AG08395 (cell line): Measurements from ENCODE around the gene AP1S3.
"Not testable (repeated sequence)": the region's sequence is repeated elsewhere in the genome, so short reads cannot be mapped to it uniquely, and the experiment has no call there.

Experiments
- DNase-seq: peaks from one replicate; pipeline ENCODE4 v3.0.0; 2012; ENCODE audit warnings: mixed read lengths, low spot score

The AP1S3 gene

GRCh38 chr2:223837287-223838061, at the start of gene AP1S3:
TSS of gene AP1S3 (minus strand) at chr2:223837582. CDS start at chr2:223837450, 132 bp downstream.
- DNase-seq, result peak; percentile 69

- DNase-seq, result no peak
Measured at GRCh38 chr2:223887127-223887526, 49.7 kb upstream of the AP1S3 start.

DNA sequence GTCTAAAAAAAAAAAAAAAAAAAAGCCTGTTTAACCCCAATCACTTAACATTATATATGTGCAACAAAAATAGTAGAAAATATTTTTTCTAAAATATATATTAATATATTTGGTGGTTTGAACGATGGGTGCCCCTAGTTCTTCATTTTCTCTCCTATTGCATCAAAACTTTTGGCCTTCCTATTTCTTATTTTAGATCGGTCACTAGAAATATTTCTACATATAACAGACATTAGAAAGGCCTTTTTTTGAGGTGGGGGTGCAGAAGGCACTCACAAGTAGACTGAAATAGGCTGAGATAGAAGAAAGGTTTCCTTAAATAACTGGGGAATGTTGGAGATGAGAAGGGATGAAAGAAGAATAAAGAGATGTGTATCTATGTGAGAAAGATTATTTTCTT, 49.3 kb upstream of the AP1S3 start:
- no peak for DNase-seq

GRCh38 chr2:223884399-223884798, 47.0 kb upstream of the AP1S3 start:
- DNase-seq, result peak; percentile 43

DNA sequence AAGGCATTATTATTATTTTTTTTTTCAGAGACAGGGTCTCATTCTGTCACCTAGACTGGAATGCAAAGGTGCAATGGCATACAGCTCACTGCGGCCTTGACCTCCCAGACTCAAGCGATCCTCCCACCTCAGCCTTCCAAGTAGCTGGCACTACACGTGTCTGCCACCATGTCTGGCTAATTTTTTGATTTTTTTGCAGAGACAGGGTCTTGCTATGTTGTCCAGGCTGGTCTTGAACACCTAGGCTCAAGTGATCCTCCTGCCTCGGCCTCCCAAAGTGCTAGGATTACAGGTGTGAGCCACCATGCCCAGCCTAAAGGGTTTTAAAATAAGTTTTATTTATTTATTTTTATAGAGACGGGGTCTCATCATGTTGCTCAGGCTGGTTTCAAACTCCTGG, 45.3 kb upstream of the AP1S3 start:
- DNase-seq, result no peak

DNA sequence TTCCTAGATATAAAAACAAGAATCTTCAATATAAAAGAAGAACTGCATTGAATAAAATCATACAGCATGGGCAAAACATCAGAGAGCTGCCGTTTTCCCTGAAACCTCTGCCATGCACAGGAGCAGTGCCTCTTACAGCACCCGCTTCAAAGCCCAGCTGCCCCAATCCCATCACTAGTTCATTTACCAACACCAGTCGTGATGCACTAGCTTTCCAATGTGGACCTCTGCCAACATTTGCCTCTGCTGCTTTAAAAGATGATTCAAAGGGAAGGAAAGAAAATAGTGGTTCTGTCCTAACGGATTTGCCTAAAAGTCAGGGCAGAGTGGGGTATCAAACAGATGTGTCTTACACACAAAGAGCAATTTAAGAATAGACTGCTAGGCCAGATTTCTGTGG, 43.4 kb upstream of the AP1S3 start:
- DNase-seq, result no peak

- DNase-seq, result no peak
Measured at GRCh38 chr2:223877721-223878410, 40.5 kb upstream of the AP1S3 start.

DNA sequence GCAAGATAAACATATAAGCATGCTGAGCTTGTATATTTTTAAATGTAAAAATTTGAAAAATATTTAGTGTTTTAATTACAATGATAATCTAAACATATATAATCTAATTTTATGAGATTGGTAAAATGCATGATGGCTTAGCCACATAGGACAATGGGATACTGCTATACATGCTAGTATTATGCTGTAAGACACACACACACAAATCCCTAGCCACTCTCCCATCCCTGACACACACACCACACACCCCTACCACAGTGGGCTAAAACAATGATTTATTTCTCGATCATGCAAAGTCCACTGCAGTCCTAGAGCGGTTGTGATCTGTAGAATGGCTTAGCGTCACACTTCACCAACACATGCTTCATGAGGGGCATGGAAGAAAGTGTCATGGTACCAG, 36.3 kb upstream of the AP1S3 start:
- DNase-seq, result no peak

GRCh38 chr2:223872772-223873171, 35.4 kb upstream of the AP1S3 start:
- not testable (repeated sequence) for DNase-seq

GRCh38 chr2:223871661-223872060, 34.3 kb upstream of the AP1S3 start:
- not testable (repeated sequence) for DNase-seq

GRCh38 chr2:223870840-223871611, 33.6 kb upstream of the AP1S3 start:
- peak; percentile 30 for DNase-seq

DNA sequence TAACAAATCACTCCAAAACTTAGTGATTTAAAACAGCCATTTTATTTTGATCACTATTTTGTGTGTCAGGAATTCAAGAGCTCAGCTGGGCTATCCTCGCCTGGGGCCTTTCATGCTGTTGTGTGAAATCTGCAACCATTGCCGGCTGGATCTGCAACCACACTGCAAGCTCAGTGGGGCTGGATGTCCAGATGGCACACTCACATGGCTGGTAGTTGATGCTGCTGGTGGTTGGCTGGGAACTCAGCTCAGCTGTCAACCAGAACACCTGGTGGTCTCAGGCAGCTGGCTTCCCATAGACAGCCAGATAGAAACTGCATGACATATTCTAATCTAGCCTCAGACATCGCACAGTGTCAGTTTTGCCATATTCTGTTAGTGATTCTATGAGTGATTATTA, 30.6 kb upstream of the AP1S3 start:
- no peak for DNase-seq

- no peak for DNase-seq
Measured at GRCh38 chr2:223865907-223866508, 28.6 kb upstream of the AP1S3 start.

DNA sequence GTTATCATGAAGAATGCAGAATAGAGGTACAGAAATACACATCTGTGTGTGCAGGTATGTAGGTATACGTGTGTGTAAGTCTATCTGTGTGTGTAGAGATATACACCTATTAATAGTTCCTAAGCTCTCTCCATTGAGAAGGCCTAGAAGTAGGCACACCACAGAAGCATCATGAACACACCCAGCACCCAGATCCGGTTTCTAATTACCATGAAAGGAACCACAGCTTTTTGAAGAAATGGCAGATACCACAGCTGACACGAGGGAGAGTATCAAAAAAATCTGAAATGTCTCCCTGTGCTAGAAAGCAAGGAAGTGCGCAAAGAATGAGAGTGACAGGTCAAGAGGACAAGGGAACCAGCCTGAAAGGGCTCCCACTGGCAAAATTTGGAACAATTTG, 27.7 kb upstream of the AP1S3 start:
- no peak for DNase-seq

DNA sequence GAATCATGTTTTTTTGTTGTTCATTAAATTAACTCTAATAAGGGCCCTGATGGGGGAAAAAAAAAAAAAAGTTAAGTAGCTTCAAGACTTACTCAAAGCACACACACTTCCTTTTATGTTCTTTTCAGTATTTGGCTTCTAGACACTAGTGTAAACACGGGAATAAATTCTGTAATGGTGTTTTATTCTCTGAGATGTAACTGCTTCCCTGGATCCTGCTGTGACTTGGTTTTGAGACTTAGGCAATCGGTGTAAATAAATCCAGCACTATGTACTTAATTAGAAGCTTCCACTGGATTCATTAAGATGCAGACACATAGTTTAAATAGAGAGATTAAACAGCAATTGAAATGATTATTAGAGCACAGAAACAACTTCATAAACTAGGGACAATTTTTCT, 26.1 kb upstream of the AP1S3 start:
- no peak for DNase-seq

DNA sequence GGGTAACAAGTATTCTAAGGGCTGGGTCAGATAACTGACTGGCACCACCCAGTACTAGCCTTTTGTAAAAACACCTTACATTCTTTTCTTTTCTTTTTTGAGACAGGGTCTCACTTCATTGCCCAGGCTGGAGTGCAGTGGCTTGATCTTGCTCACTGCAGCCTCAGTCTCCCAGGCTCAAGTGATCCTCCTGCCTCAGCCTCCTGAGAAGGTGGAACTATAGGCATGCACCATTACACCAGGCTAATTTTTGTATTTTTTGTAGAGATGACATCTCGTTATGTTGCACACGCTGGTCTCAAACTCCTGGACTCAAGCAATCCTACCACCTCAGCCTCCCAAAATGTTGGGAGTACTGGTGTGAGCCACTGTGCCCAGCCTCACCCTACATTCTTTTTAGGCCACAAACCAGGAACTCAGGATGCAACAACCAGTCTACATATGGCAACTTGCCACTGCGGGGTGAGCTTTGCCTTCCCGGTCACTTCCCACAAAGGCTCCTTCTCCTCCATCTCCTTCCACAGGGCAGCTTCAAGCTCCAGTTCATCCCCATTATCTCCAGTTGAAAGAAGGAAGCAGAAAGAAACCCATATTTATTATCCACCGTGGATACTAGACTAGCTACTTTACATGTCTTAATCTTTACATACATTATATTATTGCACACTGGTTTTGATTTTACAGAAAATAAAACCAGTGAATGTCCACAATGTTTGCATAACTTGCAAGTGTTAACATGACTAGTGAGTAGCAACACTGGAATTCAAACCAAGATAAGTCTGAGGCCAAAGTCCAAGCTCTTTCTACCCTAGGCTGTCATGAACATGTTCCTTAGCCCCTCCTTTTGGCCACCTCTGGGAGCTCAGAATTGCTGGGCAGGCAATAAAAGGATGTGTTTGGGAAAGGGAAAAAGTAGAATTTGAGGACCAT, 23.7 kb upstream of the AP1S3 start:
- peak; percentile 73 for DNase-seq

DNA sequence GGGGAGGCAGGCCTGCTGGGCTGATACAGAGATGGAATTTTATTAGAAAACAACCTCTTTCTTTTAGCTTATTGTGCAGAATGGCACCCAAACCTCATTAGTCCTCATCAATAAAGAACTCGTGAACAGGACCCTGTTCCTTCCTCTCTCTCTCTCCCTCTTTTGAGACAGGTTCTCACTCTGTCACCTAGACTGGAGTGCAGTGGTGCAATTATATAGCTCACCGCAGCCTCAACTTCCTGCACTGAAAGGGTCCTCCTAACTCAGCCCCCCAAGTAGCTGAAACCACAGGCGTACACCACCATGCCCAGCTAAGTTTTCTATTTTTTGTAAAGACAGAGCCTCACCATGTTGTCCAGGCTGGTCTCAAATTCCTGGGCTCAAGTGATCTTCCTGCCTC, 21.7 kb upstream of the AP1S3 start:
- no peak for DNase-seq

DNA sequence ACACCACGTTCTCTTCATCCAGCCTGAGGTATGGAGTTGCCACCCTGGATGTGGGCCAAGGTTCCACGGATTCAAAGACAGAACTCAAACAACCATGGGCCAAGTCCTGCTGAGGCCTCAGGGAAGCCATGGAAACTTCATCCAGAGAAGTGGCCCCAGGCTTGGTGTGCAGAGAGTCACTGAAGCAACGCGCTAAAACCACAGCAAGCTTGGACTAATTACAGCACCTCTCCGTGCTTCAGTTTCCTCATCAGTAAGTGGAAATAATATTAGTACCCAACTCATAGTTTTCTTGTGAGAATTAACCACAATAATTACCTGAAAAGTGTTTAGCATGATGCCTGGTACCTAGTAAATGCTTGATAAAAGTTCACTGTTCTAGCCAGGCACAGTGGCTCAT, 19.2 kb upstream of the AP1S3 start:
- DNase-seq, result no peak

- DNase-seq, result no peak
Measured at GRCh38 chr2:223856021-223856420, 18.6 kb upstream of the AP1S3 start.

GRCh38 chr2:223855426-223855825, 18.0 kb upstream of the AP1S3 start:
- DNase-seq, result no peak

DNA sequence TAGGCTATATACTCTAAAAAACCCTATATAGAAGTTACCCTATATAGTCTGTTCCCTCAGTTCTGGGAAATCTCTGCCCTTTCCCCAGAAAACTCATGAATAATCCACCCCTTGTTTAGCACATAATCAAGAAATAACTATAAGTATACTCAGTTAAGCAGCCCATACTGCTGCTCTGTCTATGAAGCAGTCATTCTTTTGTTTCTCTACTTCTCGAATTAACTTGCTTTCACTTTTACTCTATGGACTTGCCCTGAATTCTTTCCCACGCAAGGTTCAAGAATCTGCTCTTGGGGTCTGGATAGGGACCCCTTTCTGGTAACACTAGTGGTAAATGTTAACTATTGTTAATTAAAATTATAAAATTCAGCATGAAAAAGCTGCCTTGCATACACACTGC, 17.4 kb upstream of the AP1S3 start:
- no peak for DNase-seq
